Measurements from ENCODE around the gene ZNF184. TPM values are rescaled to one million over a fixed set of nuclear protein-coding genes. Genes with fewer than 3 reads are reported as not detected.

ZNF184 gene
- total and polyA plus RNA-seq, 7 donors = 2.3 to 5.7 (median 4.3) TPM

DNA sequence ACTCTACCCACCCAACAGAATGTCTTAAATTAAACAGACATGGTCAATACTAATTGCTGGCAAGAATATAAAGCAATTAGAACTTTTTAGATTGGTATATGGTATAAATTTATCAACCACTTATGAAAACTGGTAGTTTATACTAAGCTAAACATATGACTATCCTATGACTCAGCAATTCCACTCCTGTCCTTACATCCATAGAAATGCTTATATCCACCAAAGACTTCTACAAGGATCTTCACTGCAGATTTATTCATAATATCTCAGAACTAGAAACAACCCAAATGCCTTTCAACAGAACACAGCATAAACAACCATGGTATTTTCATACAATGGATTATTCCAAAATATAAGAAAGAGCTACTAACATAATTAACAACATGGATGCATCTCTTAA is 4.6 kb downstream of the ZNF184 start:
- intact Hi-C loops (cut with DNase I) = loop anchor here in 1 of 2 donors (5.0 kb wide), 1 partner anchor 76 kb away; no protein-coding TSS in a partner anchor
- no peak overlapping the region for H3K4me3 ChIP-seq
- TF ChIP-seq, protein P1, sequence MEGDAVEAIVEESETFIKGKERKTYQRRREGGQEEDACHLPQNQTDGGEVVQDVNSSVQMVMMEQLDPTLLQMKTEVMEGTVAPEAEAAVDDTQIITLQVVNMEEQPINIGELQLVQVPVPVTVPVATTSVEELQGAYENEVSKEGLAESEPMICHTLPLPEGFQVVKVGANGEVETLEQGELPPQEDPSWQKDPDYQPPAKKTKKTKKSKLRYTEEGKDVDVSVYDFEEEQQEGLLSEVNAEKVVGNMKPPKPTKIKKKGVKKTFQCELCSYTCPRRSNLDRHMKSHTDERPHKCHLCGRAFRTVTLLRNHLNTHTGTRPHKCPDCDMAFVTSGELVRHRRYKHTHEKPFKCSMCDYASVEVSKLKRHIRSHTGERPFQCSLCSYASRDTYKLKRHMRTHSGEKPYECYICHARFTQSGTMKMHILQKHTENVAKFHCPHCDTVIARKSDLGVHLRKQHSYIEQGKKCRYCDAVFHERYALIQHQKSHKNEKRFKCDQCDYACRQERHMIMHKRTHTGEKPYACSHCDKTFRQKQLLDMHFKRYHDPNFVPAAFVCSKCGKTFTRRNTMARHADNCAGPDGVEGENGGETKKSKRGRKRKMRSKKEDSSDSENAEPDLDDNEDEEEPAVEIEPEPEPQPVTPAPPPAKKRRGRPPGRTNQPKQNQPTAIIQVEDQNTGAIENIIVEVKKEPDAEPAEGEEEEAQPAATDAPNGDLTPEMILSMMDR (IDR thresholded peaks at IDR 0.05) = no peak
- DNase-seq = no peak
- H3K27me3 ChIP-seq (ENCODE audit: insufficient read depth in 3 of 3, low read length in 2 of 3) = no peaks in the 10 kb centered on the region
- no peak for ATAC-seq
- no peak overlapping the region for H3K27ac ChIP-seq
- peaks cover 11% of the 10 kb centered on the region for H3K4me1 ChIP-seq
- no peaks in the 10 kb centered on the region for H3K9me3 ChIP-seq
- peaks cover 3 to 69% of the 10 kb centered on the region in 2 donors for H3K36me3 ChIP-seq (ENCODE audit: insufficient read depth in 1 of 2, low read depth in 1 of 2)

DNA sequence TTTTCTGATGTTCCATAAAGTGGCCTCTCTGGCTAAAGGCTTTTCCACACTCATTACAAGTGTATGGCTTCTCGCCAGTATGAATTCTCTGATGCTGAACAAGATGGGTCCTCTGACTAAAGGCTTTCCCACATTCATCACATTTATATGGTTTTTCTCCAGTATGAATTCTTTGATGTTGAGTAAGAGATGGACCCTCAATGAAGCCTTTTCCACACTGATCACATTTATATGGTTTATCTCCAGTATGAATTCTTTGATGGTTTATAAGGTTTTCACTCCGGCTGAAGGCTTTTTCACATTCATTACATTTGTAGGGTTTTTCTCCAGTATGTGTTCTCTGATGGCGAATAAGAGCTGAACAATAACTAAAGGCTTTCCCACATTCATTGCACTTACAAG is 20.4 kb downstream of the ZNF184 start:
- TF ChIP-seq, protein P1 (IDR thresholded peaks at IDR 0.05) = no peak
- H3K27ac ChIP-seq = no peak overlapping the region
- H3K4me3 ChIP-seq = no peak overlapping the region
- no peaks in the 10 kb centered on the region for H3K4me1 ChIP-seq
- peaks cover 42 to 73% of the 10 kb centered on the region in 2 donors for H3K36me3 ChIP-seq (ENCODE audit: insufficient read depth in 1 of 2, low read depth in 1 of 2)
- ATAC-seq (no peak), DNase-seq (no peak)
- no peaks in the 10 kb centered on the region for H3K27me3 ChIP-seq (ENCODE audit: insufficient read depth in 3 of 3, low read length in 2 of 3)
- WGBS, 3 donors = 99 to 100% (median 99%) methylated on average over 3 of the region's 3 CpGs
- intact Hi-C loops (cut with DNase I) = no loop called here
- peaks cover 90% of the 10 kb centered on the region for H3K9me3 ChIP-seq

DNA sequence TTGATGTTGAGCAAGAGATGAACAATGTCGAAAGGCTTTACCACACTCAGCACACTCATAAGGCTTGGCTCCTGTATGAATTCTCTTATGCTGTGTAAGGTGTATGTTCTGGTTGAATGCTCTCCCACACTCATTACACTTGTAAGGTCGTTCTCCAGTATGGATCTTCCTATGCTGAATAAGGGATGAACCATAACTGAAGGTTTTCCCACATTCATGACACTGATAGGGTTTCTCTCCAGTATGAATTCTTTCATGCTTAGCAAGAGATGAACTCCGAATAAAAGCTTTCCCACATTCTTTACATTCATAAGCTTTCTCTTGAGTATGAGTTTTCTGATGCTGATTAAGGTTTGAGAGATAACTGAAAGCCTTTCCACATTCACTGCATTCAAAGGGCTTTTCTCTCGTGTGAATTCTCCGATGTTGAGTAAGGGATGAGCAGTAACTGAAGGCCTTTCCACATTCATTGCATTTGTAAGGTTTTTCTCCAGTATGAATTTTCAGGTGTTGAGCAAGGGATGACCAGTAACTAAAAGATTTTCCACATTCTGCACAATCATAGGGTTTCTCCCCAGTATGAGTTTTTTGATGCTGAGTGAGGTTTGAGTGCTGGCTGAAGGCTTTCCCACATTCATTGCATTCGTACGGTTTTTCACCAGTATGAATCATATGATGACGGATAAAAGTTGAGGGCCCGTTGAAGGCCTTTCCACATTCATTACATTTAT is 21.1 kb downstream of the ZNF184 start:
- DNase-seq (no peak), ATAC-seq (no peak)
- intact Hi-C loops (cut with DNase I) = no loop called here
- no peaks in the 10 kb centered on the region for H3K4me1 ChIP-seq
- H3K27me3 ChIP-seq (ENCODE audit: insufficient read depth in 3 of 3, low read length in 2 of 3) = no peaks in the 10 kb centered on the region
- H3K4me3 ChIP-seq = no peak overlapping the region
- H3K9me3 ChIP-seq = peaks cover 90% of the 10 kb centered on the region
- 97 to 99% (median 97%) methylated on average over 9 of the region's 9 CpGs for WGBS, 3 donors
- peaks cover 42 to 68% of the 10 kb centered on the region in 2 donors for H3K36me3 ChIP-seq (ENCODE audit: insufficient read depth in 1 of 2, low read depth in 1 of 2)
- TF ChIP-seq, protein P1 (IDR thresholded peaks at IDR 0.05) = no peak
- no peak overlapping the region for H3K27ac ChIP-seq

DNA sequence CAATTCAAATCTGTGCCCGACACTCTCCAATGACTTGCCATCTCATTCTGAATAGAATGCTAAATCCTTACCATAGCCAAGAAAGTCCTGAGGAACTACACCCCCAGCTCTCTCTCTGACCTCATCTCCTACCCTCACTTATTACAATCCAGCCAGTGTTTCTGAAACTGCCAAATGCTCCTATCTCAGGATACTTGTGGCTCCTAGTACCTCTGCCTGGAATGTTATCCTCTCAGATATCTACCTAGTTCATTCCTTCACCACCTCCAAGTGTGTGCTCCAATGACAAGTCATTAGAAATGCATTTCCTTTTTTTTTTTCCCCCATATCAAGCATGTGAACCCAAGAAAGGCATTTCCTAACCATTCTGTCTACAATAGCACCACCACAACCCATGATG is 24.4 kb downstream of the ZNF184 start:
- no peaks in the 10 kb centered on the region for H3K27me3 ChIP-seq (ENCODE audit: insufficient read depth in 3 of 3, low read length in 2 of 3)
- ATAC-seq (no peak), DNase-seq (no peak)
- H3K4me1 ChIP-seq = no peaks in the 10 kb centered on the region
- H3K9me3 ChIP-seq = peaks cover 83% of the 10 kb centered on the region
- TF ChIP-seq, protein P1 (IDR thresholded peaks at IDR 0.05) = no peak
- WGBS, 3 donors = 96 to 100% (median 100%) methylated on average over 1 of the region's 1 CpG
- H3K27ac ChIP-seq = no peak overlapping the region
- H3K4me3 ChIP-seq = no peak overlapping the region
- H3K36me3 ChIP-seq (ENCODE audit: insufficient read depth in 1 of 2, low read depth in 1 of 2) = peaks cover 23 to 34% of the 10 kb centered on the region in 2 donors
- intact Hi-C loops (cut with DNase I) = no loop called here

DNA sequence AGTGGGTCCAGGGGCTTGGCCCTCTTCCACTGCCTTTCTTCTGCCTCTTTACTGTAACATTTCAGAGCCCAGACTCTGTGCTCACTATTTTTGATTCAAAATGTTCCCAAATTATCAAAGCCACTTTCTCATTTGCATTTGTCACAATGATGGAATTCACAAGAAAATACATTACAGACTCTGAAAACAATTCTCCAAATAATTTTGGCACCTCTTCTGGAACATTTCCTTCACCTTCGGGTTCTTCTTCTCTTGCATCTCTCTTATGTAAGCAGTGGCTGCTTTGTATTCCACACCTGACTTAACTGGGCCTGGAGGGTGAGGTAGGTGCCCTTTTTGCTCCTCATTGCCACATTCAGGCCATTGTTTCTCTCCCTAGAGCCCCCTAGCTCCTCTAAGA is 30.0 kb downstream of the ZNF184 start:
- H3K9me3 ChIP-seq = peaks cover 46% of the 10 kb centered on the region
- peaks cover 0 to 3% of the 10 kb centered on the region in 2 donors for H3K36me3 ChIP-seq (ENCODE audit: insufficient read depth in 1 of 2, low read depth in 1 of 2)
- TF ChIP-seq, protein P1 (IDR thresholded peaks at IDR 0.05) = no peak
- H3K4me3 ChIP-seq = no peak overlapping the region
- no peak overlapping the region for H3K27ac ChIP-seq
- WGBS, 3 donors = 84 to 93% (median 84%) methylated on average over 1 of the region's 1 CpG
- ATAC-seq = no peak
- no peak for DNase-seq
- no peaks in the 10 kb centered on the region for H3K27me3 ChIP-seq (ENCODE audit: insufficient read depth in 3 of 3, low read length in 2 of 3)
- intact Hi-C loops (cut with DNase I) = no loop called here
- H3K4me1 ChIP-seq = no peaks in the 10 kb centered on the region

All from psoas muscle (tissue), 8 donors.